HepG2 (cell line): Measurements from ENCODE around the gene UNC5B. TPM values are rescaled to one million over a fixed set of nuclear protein-coding genes. Genes with fewer than 3 reads are reported as not detected.
A peak's percentile ranks its signal among the peaks of the same experiment; 100 is the strongest.

Experiments
- HNRNPK ChIP-seq: fragments of 200-400 bp; formaldehyde crosslinking; IDR thresholded peaks from 2 replicates; pipeline ENCODE4 v1.6.1; 2018; ENCODE audit warnings: low read length, low read depth, moderate library complexity, mild to moderate bottlenecking; ENCODE audit not compliant: poor library complexity, severe bottlenecking
- NR2F2 ChIP-seq: IDR thresholded peaks from 2 replicates; pipeline ENCODE4 v1.6.1; 2012; ENCODE audit warnings: low read depth, inconsistent platforms, borderline replicate concordance
- TCF12 ChIP-seq, 2 experiments: fragments of 450-650 bp in 1 of 2; sonication (generic) in 1 of 2; formaldehyde crosslinking in 1 of 2; IDR thresholded peaks; 2 replicates each; pipeline versions ENCODE4 v1.6.1 to v1.8.0; 2017 to 2022; ENCODE audit warnings: antibody characterized with exemption in 1 of 2, mild to moderate bottlenecking in 1 of 2, missing genetic modification reagents in 1 of 2, moderate library complexity in 1 of 2
- polyA plus RNA-seq, 8 experiments: library from polyadenylated mRNA; depleted of rRNA in 3 of 8; stranded (reverse) in 7 of 8; unstranded in 1 of 8; fragments of >200 nt; fragmentation: Illumina TruSeq in 4 of 8; extraction: Trizol in 4 of 8; gene quantifications; 2 replicates each; pipeline versions ENCODE4 v1.2.1 to v1.2.3, GENCODE V29; 2011 to 2016; ENCODE audit warnings: low read depth in 4 of 8, missing spikeins in 1 of 8, mixed read lengths in 1 of 8; ENCODE audit not compliant: insufficient read depth in 1 of 8
- total RNA-seq, 5 experiments: library from RNA; depleted of rRNA; stranded (reverse); fragments of >200 nt; fragmentation: Illumina TruSeq; extraction: Trizol; gene quantifications; 2 replicates each; pipeline ENCODE4 v1.2.3, GENCODE V29; 2016; ENCODE audit warnings: low read depth in 1 of 5
- TF ChIP-seq, protein P1 (sequence below): sonication (generic); formaldehyde crosslinking; IDR thresholded peaks from 2 replicates; pipeline ENCODE4 v1.5.0; 2020; ENCODE audit warnings: mild to moderate bottlenecking, missing genetic modification reagents, moderate library complexity
- TF ChIP-seq, protein P2 (sequence below): sonication (generic); formaldehyde crosslinking; IDR thresholded peaks from 2 replicates; pipeline ENCODE4 v1.4.0; 2020; ENCODE audit warnings: missing genetic modification reagents

Gene UNC5B
- total and polyA plus RNA-seq, 2 of the 13 experiments (the other 11 are each of a cell fraction or from before 2014, with no cell fraction given) = 0.07 TPM

DNA sequence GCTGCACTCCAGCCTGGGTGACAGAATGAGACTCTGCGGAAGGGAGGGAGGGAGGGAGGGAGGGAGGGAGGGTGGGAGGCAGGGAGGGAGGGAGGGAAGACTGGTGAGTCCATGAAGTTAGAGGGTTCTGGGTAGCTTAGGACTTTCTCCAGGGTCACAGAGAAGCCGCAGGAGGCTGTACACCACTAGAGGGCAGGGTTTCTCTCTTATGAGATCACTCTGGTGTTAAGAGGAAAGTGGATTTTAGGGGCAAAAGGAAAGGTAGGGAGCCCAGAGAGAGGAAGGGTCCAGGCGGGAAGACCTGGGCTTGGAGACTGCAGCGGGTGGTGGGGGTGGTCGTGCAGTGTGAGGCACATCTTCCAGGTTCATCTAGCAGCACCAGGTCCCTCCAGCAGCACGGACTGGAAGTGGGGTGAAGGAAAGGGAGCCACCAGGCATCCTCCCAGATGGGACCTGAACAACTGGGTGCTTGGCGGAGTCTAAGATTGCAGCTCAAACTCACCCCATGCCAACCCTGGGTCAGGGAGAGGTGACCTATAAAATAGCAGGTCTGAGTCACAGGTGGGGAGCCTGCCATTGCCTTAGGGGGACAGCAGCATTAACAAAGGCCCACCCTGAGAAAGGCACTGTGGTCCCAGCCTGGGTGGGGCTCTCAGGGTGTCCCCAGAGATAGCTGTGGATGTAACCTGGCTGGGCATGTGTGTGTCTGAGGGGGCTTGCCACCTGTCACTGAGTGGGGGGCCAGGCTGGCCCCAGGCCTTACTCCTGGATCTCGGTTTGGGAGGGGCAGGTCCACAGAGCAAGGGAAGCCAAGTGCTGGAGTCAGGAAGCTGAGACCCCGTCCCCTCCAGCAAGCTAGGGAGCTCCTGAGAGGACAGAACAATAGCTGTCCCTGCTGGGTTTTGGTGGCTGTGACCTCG lies 58.2 kb downstream of the UNC5B start (continued):
- TF ChIP-seq, protein P1, sequence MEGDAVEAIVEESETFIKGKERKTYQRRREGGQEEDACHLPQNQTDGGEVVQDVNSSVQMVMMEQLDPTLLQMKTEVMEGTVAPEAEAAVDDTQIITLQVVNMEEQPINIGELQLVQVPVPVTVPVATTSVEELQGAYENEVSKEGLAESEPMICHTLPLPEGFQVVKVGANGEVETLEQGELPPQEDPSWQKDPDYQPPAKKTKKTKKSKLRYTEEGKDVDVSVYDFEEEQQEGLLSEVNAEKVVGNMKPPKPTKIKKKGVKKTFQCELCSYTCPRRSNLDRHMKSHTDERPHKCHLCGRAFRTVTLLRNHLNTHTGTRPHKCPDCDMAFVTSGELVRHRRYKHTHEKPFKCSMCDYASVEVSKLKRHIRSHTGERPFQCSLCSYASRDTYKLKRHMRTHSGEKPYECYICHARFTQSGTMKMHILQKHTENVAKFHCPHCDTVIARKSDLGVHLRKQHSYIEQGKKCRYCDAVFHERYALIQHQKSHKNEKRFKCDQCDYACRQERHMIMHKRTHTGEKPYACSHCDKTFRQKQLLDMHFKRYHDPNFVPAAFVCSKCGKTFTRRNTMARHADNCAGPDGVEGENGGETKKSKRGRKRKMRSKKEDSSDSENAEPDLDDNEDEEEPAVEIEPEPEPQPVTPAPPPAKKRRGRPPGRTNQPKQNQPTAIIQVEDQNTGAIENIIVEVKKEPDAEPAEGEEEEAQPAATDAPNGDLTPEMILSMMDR (CRISPR knock-in tag) = peak; percentile 67
- TF ChIP-seq, protein P2, sequence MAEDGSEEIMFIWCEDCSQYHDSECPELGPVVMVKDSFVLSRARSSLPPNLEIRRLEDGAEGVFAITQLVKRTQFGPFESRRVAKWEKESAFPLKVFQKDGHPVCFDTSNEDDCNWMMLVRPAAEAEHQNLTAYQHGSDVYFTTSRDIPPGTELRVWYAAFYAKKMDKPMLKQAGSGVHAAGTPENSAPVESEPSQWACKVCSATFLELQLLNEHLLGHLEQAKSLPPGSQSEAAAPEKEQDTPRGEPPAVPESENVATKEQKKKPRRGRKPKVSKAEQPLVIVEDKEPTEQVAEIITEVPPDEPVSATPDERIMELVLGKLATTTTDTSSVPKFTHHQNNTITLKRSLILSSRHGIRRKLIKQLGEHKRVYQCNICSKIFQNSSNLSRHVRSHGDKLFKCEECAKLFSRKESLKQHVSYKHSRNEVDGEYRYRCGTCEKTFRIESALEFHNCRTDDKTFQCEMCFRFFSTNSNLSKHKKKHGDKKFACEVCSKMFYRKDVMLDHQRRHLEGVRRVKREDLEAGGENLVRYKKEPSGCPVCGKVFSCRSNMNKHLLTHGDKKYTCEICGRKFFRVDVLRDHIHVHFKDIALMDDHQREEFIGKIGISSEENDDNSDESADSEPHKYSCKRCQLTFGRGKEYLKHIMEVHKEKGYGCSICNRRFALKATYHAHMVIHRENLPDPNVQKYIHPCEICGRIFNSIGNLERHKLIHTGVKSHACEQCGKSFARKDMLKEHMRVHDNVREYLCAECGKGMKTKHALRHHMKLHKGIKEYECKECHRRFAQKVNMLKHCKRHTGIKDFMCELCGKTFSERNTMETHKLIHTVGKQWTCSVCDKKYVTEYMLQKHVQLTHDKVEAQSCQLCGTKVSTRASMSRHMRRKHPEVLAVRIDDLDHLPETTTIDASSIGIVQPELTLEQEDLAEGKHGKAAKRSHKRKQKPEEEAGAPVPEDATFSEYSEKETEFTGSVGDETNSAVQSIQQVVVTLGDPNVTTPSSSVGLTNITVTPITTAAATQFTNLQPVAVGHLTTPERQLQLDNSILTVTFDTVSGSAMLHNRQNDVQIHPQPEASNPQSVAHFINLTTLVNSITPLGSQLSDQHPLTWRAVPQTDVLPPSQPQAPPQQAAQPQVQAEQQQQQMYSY (CRISPR knock-in tag) = no peak
- TF ChIP-seq TCF12 (IDR thresholded peaks at IDR 0.05) (no peak), TCF12 (CRISPR knock-in tag; IDR thresholded peaks at IDR 0.05) (no peak), NR2F2 (no peak), HNRNPK (peak; percentile 32)
